HS-5 (cell line): ENCODE results near the gene CNGB1.
"Not testable (repeated sequence)": the region's sequence is repeated elsewhere in the genome, so short reads cannot be mapped to it uniquely, and the experiment has no call there.

ENCODE experiments used
- DNase-seq: peaks from one replicate; pipeline ENCODE4 v3.0.0-alpha.2; 2012; ENCODE audit warnings: low read depth

The CNGB1 gene

GRCh38 chr16:57887711-57888110 lies 83.2 kb downstream of the CNGB1 start:
- no peak for DNase-seq

- no peak for DNase-seq
Observed at GRCh38 chr16:57886427-57886826, 84.5 kb downstream of the CNGB1 start.

DNA sequence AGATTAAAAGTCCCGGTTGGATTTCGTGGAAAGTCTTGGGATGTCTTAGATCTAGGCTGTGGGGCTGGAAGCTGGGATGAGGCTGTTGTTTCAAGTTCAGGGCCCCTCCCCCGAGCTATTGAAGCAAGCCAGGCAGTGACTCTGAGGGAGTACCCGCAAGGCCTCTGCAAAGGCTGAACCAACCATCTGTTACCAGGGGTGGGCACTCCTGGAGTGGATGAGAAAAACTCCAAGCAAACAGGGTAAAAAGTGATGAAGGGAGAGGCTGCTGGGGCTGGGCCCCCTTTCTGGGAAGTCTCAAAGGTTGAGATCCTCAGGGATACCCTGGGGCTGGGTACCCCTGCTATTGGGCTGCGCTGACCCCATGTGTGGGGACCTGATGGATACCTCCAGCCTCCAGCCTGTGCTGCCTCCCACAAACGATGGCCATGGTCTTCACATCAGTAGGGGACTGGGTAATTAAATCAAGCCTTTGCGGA lies 86.2 kb downstream of the CNGB1 start:
- no peak for DNase-seq

- DNase-seq: no peak
Observed at GRCh38 chr16:57883953-57884654, 86.8 kb downstream of the CNGB1 start.

DNA sequence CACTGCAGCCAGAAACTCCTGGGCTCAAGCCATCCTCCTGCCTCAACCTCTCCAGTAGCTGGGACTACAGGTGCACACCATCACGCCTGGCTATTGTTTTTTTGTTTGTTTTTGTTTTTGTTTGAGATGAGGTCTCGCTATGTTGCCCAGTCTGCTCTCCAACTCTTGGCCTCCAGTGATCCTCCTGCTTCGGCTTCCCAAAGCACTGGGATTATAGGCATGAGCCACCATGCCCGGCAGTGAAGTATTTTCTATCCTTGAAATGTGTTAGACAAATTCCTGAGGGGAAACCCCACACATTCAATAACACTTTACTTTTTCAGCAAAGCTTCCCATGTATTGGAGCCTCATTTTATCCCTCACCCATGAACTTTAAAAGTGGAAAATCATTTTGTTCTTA lies 87.4 kb downstream of the CNGB1 start:
- DNase-seq: no peak

DNA sequence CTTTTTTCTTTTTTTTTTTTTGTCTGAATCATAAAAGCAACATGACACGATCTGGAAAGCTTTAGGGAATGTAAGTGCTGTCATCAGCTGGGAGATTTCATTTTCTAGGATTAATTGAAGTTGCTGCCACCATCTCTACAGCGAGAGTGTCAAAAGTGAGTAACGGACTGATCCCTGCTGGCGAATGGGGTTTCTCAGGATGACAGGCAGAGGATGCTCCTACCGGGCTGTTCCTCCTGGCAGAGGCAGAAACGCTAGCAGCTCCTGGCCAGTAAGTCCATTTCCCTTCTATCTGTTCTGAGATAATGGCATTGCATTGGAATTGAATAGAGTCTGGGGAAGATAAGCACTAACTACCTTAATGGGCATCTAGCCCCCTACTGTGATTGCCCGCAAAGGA lies 88.1 kb downstream of the CNGB1 start:
- no peak for DNase-seq

DNA sequence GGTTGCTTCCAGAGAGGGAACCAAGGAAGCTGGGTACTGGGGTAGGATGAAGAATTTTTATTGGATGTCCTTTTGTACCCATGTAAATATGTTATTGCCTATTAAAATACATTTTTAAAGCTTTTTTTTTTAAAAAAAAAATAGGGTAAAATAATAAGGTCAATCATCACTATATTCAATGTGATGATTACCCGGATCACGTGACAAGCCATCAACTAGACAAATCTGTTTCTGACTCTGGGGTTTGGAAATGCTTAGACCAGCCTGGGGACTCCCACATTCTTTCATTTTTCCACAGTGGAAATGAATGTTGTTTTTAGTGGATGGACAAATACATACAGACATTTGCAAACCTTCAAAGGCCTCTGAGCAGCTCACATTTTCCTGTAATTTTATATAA lies 88.7 kb downstream of the CNGB1 start:
- DNase-seq: no peak

GRCh38 chr16:57878586-57878985 lies 92.3 kb downstream of the CNGB1 start:
- no peak for DNase-seq

- no peak for DNase-seq
Observed at GRCh38 chr16:57876210-57876609, 94.7 kb downstream of the CNGB1 start.

GRCh38 chr16:57875347-57875746 lies 95.6 kb downstream of the CNGB1 start:
- DNase-seq: no peak

DNA sequence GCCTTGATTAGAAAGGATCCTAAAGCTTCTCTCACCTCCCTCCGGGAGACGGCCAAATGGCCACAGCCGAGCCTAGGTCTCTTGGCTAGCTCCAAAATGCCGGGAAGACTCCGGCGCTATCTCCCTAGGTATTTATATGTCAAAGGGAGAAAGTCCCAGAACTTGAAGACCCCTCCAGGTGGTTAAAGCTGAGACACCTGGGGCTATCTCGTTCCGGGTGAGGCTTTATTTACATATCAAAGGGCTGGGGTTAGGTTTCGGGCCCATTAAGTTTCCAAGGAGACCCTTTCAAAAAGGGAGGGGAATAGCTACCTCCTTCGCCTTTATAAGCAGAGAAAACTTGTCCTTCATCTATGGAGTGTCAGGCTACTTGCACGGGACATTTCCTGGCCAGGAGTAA lies 97.7 kb downstream of the CNGB1 start:
- DNase-seq: no peak

- not testable (repeated sequence) for DNase-seq
Observed at GRCh38 chr16:57872764-57873163, 98.2 kb downstream of the CNGB1 start.

DNA sequence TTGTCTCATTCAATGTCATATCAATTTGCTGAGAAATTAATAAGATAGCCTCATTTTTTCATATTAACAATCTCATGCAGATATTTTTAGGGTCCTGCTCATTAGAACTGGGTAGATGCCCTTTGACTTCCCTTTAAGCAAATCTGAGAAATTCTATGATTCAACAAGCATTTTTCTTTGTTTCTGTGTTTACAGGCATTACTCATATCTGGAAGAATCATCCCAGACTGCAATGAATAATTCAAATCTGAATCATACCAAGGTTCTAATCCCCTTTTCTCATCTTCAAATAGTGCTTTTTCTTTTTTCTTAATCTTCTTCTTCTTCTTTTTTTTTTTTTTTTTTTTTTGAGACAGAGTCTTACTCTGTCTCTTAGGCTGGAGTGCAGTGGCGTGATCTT lies 99.5 kb downstream of the CNGB1 start:
- DNase-seq: peak; percentile 76

GRCh38 chr16:57870753-57871454 lies 100.0 kb downstream of the CNGB1 start:
- DNase-seq: no peak

GRCh38 chr16:57868913-57869520 lies 101.9 kb downstream of the CNGB1 start:
- no peak for DNase-seq

GRCh38 chr16:57867000-57867561 lies 103.8 kb downstream of the CNGB1 start:
- DNase-seq: no peak

DNA sequence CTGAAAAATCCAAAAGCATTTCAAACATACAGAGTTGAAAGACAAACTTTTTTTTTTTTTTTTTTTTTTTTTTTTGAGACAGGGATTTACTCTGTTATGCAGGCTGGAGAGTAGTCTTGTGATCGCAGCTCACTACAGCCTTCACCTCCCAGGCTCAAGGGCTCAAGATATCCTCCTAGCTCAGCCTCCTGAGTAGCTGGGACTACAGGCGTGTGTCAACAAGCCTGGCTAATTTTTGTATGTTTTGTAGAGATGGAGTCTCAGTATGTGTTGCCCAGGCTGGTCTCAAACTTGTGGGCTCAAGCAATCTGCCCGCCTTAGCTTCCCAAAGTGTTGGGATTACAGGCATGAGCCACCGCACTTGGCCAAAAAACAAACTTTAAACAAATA lies 104.4 kb downstream of the CNGB1 start:
- DNase-seq: no peak

DNA sequence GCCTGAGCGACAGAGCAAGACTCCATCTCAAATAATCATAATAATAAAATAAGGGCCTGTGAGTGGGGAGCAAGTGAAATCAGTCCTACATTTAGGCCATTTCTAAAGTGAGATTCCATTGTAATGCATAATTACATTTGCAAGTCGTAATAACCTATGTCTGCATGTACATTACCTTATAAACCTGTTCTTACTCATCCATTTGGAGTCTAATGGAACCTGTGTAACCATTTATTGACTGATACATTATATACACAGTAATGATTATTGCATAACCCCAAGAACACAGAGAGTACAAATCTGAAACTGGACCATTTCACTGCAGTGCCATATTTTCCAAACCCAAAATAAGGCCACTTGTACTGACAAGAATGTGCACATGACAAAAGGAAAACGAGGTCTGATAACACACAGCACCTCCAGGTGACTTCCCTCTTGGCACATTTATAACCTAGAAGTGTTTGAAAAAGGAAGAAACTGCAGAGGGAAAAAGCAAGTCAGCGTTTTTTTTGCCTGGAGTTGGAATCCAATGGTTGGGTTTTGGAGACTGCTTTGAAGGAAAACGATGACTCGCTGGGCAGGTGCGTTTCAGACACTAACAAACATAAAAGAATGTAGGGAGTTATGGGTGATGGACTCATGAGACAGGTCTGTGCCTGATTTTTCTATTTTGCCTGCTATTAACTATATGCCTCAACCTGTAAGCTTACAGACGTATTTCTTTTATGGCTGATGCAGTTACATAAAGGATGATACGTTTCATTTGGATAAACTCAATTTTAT lies 105.0 kb downstream of the CNGB1 start:
- no peak for DNase-seq

DNA sequence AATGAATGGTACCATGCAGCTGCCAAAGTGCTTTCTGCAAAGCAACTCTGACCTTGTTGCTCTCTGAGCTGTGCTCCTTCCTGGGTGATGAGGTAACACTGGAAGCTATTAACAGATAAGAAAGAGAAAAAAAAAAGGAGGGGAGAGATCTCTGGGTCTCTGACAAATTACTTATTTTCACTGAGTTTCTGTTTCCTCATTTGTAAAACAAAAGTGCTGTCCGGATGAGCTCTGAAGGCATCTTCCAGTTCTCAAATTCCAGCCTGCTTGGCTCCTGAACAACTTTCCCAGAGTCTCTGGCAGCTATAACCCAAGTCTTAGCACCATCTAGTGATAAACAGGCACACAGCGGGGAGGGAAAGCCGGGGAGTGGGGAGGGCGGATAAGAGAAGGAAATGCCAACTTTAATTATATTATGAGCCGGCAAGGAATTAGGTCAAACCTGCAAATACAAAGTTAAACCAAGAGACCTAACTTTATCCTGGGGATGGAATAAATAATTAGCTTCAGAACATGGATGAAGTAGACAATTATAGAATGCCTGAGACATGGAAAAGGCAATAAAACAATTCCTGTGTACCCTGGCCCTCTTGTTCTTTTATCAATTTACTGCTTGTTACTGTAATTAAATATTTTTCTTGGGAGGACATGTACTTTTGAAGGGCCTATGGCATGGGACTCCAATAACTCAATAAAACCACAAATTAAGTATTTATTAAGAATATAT lies 107.3 kb downstream of the CNGB1 start:
- DNase-seq: peak; percentile 65

- no peak for DNase-seq
Observed at GRCh38 chr16:57862698-57863433, 108.1 kb downstream of the CNGB1 start.

- no peak for DNase-seq
Observed at GRCh38 chr16:57859331-57859730, 111.6 kb downstream of the CNGB1 start.
